GM13977 (cell line): ENCODE results near the gene ATP1B2.

Experiments used
- DNase-seq: peaks from one replicate; pipeline ENCODE4 v3.0.0; 2012; ENCODE audit warnings: low spot score
- in situ Hi-C: fragments of 300-500 bp; cut with MboI; formaldehyde crosslinking; loops from one replicate; pipeline ENCODE4 v1.12.0; 2022; ENCODE audit warnings: low sequenced_read_pairs, low pct_unique_long_range_greater_than_20kb, mixed read lengths, inconsistent platforms; ENCODE audit not compliant: unreplicated experiment
- TF ChIP-seq, protein P1 (sequence below): IDR thresholded peaks from 2 replicates; pipeline ENCODE4 v1.5.1; 2012; ENCODE audit warnings: mild to moderate bottlenecking, control low read depth; ENCODE audit not compliant: insufficient read depth; ENCODE audit errors: extremely low read depth, missing control alignments

ATP1B2 gene

DNA sequence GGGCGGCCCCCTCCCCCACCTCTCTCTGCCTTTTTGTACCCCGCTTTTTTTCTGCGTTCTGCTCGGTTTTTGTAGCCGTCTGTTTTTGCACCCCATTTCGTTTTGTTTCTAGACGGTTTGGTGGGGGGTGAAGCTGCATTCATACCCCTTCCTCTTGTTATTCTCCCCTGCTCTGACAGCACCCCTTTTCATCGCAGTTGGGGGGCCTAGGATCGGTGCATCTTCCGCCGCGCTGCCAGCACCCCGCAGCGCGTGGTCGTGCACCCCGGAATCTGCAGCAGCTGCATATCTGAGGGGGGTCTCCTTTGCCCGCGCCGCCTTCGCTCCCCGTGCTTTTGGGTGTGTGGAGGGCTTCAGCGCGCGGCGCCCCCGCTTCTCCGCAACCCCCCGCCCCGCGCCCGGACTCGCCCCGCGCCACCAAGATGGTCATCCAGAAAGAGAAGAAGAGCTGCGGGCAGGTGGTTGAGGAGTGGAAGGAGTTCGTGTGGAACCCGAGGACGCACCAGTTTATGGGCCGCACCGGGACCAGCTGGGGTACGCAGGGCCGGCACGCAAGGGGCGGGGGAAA, 455 bp downstream of the ATP1B2 start:
- DNase-seq = no peak
- TF ChIP-seq, protein P1, sequence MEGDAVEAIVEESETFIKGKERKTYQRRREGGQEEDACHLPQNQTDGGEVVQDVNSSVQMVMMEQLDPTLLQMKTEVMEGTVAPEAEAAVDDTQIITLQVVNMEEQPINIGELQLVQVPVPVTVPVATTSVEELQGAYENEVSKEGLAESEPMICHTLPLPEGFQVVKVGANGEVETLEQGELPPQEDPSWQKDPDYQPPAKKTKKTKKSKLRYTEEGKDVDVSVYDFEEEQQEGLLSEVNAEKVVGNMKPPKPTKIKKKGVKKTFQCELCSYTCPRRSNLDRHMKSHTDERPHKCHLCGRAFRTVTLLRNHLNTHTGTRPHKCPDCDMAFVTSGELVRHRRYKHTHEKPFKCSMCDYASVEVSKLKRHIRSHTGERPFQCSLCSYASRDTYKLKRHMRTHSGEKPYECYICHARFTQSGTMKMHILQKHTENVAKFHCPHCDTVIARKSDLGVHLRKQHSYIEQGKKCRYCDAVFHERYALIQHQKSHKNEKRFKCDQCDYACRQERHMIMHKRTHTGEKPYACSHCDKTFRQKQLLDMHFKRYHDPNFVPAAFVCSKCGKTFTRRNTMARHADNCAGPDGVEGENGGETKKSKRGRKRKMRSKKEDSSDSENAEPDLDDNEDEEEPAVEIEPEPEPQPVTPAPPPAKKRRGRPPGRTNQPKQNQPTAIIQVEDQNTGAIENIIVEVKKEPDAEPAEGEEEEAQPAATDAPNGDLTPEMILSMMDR = no peak
- in situ Hi-C loops = no loop called here

DNA sequence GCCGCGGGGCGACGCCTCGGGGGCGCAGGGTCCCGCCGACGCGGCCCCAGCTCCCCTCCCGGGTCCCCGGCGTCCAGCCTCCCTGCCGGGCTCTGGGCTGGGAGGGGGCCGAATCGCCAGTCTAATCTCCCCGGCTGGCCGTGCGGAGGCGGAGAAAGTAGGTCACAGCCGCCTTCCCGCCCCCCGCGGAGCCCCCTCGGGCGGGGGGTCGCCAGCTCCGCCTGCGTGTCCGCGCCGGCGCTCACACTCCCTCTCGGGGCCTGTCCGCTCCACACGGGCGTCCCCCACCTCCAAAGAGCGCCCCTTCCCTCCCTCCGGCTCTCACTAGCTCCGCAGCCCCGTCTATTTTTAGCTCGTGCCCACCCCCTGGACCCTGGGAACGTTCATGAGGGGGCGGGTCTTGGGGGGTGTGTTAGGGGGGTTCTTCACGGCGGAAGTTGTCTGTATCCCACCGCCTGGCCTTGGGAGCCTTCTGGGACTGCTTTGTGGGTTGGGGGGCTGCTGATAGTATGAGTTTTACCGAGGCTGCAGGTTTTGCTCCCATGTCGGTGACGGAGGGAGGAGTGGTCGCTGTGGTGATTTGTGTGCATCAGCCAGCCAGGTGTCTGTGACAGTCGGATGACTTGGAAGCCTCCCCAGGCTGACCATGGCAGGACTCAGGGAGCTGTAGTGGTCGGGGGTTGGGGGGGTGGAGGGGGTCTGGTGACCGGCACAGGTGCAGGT, 1.1 kb downstream of the ATP1B2 start:
- TF ChIP-seq, protein P1 = no peak
- in situ Hi-C loops = no loop called here
- no peak for DNase-seq

- in situ Hi-C loops = no loop called here
- DNase-seq = no peak
- TF ChIP-seq, protein P1 = no peak
Observed at GRCh38 chr17:7652388-7653356, 1.9 kb downstream of the ATP1B2 start.

DNA sequence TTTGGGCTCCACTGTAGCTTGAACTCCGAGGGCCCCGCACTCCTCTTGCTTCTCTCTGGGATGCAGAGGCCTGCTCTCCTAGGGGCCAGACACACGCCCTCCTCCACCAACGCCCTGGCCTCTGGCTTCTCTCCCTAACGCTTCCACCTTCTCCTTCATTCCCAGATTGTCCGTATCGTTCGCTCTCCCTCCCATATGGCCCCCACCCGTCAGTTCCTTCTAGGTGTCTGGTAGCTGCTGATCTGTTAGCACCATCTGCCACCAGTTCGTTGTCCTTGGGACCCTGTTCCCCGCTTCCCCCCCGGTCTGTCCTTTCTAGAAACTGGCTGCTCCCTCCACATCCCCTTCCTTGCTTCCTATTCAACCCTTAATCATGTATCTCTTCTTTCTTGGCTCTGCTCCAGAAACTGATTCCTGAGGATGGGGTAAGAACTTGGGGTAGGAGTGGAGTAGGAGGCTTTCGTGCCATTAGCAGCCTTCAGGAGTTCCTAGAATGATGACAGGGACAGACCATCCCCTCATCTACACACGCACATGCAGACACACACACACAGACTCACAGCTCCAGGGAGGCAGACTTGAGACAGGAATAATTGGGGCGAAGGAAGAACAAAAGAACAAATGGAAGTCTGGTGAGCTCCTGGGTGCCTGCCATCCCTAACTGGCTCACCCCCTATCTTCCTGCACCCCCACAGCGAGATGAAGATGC, 4.3 kb downstream of the ATP1B2 start:
- no peak for DNase-seq
- in situ Hi-C loops = no loop called here
- TF ChIP-seq, protein P1 = no peak

GRCh38 chr17:7655541-7655840, 4.8 kb downstream of the ATP1B2 start:
- in situ Hi-C loops = no loop called here
- TF ChIP-seq, protein P1 = no peak
- DNase-seq = no peak

DNA sequence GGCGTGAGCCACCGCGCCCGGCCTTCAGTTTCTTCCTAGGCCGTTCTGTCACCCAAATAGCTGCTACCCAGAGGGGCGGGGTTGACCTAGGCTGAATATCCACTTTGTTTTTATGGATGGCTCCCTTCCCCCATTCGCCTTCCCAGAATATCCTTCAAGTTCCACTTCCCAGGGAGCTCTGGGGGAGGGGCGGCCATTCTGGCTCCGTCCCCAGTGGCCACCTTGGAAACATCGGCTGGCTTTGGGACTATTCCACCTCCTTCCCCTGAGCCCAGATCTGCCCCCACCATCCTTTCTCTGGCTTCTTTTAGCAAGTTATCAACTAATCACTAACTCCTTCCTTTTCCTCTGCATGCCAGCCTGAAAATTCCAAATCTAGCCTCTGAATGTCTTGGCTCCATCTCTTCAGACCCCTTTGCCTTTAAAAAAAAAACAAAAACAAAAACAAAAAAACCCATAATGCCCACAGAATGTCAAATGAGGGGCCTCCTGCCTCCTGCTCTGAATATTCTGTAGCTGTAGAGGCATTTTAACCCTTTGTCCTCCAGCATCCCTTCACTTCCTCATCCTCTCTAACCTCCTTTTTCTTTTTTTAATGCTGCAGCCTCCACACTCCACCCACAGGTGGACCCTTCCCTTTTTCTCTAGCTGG, 6.4 kb downstream of the ATP1B2 start:
- TF ChIP-seq, protein P1 = no peak
- in situ Hi-C loops = no loop called here
- no peak for DNase-seq
